Hepatocyte (in vitro differentiated cells): ENCODE results near the gene SNAP29.

ENCODE experiments used
- EZH2 ChIP-seq: fragments of 200-600 bp; sonication (generic); IDR thresholded peaks from 2 replicates; pipeline ENCODE4 v1.6.1; 2016; ENCODE audit warnings: antibody characterized with exemption, mild to moderate bottlenecking, borderline replicate concordance
- TF ChIP-seq, protein P1 (sequence below): fragments of 200-600 bp; sonication (generic); IDR thresholded peaks from 2 replicates; pipeline ENCODE4 v1.5.1; 2016; ENCODE audit warnings: antibody characterized with exemption, mild to moderate bottlenecking; ENCODE audit not compliant: poor library complexity

DNA sequence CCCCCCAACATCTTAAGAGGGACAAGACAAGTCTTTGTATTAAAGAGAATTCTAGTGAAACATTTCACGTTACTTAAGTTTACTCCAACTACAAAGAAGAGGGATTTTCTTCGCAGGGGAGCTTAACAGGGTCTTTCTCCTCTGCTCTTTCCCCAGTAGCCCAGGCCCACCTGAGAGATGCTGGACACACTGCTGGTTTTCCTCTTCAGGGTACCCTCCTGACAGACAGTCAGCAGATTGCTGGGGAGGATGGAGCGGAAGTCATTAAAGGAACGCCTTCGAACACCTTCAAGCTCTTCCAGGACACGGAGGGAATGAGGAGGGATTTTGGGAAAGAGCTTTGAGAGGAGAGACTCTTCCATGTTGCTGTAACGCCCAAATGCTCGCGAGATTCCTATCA lies 39.3 kb upstream of the SNAP29 start:
- no peak for TF ChIP-seq EZH2
- TF ChIP-seq, protein P1, sequence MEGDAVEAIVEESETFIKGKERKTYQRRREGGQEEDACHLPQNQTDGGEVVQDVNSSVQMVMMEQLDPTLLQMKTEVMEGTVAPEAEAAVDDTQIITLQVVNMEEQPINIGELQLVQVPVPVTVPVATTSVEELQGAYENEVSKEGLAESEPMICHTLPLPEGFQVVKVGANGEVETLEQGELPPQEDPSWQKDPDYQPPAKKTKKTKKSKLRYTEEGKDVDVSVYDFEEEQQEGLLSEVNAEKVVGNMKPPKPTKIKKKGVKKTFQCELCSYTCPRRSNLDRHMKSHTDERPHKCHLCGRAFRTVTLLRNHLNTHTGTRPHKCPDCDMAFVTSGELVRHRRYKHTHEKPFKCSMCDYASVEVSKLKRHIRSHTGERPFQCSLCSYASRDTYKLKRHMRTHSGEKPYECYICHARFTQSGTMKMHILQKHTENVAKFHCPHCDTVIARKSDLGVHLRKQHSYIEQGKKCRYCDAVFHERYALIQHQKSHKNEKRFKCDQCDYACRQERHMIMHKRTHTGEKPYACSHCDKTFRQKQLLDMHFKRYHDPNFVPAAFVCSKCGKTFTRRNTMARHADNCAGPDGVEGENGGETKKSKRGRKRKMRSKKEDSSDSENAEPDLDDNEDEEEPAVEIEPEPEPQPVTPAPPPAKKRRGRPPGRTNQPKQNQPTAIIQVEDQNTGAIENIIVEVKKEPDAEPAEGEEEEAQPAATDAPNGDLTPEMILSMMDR: no peak
